Stimulated activated CD8-positive, alpha-beta memory T cell treated with anti-CD3 and anti-CD28 coated beads, Interleukin-12 subunit alpha, Interleukin-12 subunit beta, amount 100 ng/mL, for 1 hour (primary cell): ENCODE measurements around the gene FBXO24.
"Not testable (repeated sequence)": the region's sequence is repeated elsewhere in the genome, so short reads cannot be mapped to it uniquely, and the experiment has no call there.

Experiments used
- DNase-seq: peaks from one replicate; pipeline ENCODE4 v3.0.0-alpha.2; 2020; ENCODE audit warnings: low read depth

FBXO24 gene

GRCh38 chr7:100586266-100587025 lies at the start of gene FBXO24:
TSS of gene FBXO24 (plus strand) at chr7:100586328. CDS start at chr7:100586626, 298 bp downstream.
- peak; percentile 98 for DNase-seq

GRCh38 chr7:100536695-100537094 lies 49.4 kb upstream of the FBXO24 start:
- not testable (repeated sequence) for DNase-seq

GRCh38 chr7:100538348-100538653 lies 47.8 kb upstream of the FBXO24 start:
- DNase-seq: no peak

- peak; percentile 100 for DNase-seq
These were observed 47.3 kb upstream of the FBXO24 start, which contains the start of gene AGFG2 for GRCh38 chr7:100538654-100539435. TSS of gene AGFG2 (plus strand) at chr7:100539203. CDS start at chr7:100539347, 144 bp downstream.

- no peak for DNase-seq
These were observed 46.6 kb upstream of the FBXO24 start for GRCh38 chr7:100539436-100540006.

- no peak for DNase-seq
These were observed 45.9 kb upstream of the FBXO24 start for GRCh38 chr7:100540073-100540723.

GRCh38 chr7:100541309-100541708 lies 44.8 kb upstream of the FBXO24 start:
- not testable (repeated sequence) for DNase-seq

- DNase-seq: no peak
These were observed 42.5 kb upstream of the FBXO24 start for GRCh38 chr7:100543586-100543985.

- DNase-seq: no peak
These were observed 41.7 kb upstream of the FBXO24 start for GRCh38 chr7:100544386-100544785.

GRCh38 chr7:100544967-100545359 lies 41.2 kb upstream of the FBXO24 start:
- DNase-seq: no peak

GRCh38 chr7:100545360-100546128 lies 40.6 kb upstream of the FBXO24 start:
- DNase-seq: no peak

GRCh38 chr7:100546129-100546925 lies 39.8 kb upstream of the FBXO24 start:
- no peak for DNase-seq

GRCh38 chr7:100546926-100547800 lies 39.0 kb upstream of the FBXO24 start:
- no peak for DNase-seq

GRCh38 chr7:100547872-100548271 lies 38.3 kb upstream of the FBXO24 start:
- no peak for DNase-seq

GRCh38 chr7:100548446-100548845 lies 37.7 kb upstream of the FBXO24 start:
- not testable (repeated sequence) for DNase-seq

- no peak for DNase-seq
These were observed 33.6 kb upstream of the FBXO24 start for GRCh38 chr7:100552532-100552931.

- no peak for DNase-seq
These were observed 33.1 kb upstream of the FBXO24 start for GRCh38 chr7:100553032-100553431.

GRCh38 chr7:100555701-100556100 lies 30.4 kb upstream of the FBXO24 start:
- no peak for DNase-seq

GRCh38 chr7:100556541-100556940 lies 29.6 kb upstream of the FBXO24 start:
- DNase-seq: no peak

- DNase-seq: no peak
These were observed 27.0 kb upstream of the FBXO24 start for GRCh38 chr7:100559127-100559526.
